ENCODE data around the gene HSPA1A.

Gene HSPA1A

DNA sequence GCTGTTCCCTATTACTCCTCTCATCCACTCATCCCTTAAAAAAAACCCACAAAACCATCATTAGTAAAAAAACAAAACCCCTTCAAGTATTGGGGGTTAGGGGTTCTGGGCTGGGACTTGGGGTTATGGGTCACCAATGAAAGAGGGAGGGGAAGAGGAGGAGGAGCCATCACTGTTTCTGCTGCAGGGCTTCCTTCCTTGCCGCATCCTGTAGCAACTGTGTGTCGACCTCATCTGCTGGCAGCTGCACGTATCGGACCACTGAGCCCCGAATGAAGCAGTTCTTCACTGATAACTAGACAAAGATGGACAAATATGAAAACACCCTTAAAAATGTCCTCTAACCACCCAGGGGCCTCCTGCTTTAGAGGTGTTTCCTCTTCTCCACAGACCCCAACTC, 17.8 kb upstream of the HSPA1A start:
- no peak for TF ChIP-seq TAF1 (IDR thresholded peaks at IDR 0.05; ENCODE audit: low read depth)
- TF ChIP-seq NFIC (IDR thresholded peaks at IDR 0.05): no peak
- no peak for TF ChIP-seq RAD21 (IDR thresholded peaks at IDR 0.05; ENCODE audit: low read depth)
- no peak for TF ChIP-seq CREB1 (IDR thresholded peaks at IDR 0.05; ENCODE audit: low read depth)
- TF ChIP-seq, protein P1, sequence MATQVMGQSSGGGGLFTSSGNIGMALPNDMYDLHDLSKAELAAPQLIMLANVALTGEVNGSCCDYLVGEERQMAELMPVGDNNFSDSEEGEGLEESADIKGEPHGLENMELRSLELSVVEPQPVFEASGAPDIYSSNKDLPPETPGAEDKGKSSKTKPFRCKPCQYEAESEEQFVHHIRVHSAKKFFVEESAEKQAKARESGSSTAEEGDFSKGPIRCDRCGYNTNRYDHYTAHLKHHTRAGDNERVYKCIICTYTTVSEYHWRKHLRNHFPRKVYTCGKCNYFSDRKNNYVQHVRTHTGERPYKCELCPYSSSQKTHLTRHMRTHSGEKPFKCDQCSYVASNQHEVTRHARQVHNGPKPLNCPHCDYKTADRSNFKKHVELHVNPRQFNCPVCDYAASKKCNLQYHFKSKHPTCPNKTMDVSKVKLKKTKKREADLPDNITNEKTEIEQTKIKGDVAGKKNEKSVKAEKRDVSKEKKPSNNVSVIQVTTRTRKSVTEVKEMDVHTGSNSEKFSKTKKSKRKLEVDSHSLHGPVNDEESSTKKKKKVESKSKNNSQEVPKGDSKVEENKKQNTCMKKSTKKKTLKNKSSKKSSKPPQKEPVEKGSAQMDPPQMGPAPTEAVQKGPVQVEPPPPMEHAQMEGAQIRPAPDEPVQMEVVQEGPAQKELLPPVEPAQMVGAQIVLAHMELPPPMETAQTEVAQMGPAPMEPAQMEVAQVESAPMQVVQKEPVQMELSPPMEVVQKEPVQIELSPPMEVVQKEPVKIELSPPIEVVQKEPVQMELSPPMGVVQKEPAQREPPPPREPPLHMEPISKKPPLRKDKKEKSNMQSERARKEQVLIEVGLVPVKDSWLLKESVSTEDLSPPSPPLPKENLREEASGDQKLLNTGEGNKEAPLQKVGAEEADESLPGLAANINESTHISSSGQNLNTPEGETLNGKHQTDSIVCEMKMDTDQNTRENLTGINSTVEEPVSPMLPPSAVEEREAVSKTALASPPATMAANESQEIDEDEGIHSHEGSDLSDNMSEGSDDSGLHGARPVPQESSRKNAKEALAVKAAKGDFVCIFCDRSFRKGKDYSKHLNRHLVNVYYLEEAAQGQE (IDR thresholded peaks at IDR 0.05; ENCODE audit: low read depth): no peak
- TF ChIP-seq FOXM1 (IDR thresholded peaks at IDR 0.05; ENCODE audit: borderline replicate concordance, low read depth): no peak
- TF ChIP-seq, protein P2, sequence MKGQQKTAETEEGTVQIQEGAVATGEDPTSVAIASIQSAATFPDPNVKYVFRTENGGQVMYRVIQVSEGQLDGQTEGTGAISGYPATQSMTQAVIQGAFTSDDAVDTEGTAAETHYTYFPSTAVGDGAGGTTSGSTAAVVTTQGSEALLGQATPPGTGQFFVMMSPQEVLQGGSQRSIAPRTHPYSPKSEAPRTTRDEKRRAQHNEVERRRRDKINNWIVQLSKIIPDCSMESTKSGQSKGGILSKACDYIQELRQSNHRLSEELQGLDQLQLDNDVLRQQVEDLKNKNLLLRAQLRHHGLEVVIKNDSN (IDR thresholded peaks at IDR 0.05): no peak
- TF ChIP-seq EP300 (IDR thresholded peaks at IDR 0.05; ENCODE audit: borderline replicate concordance): no peak
- TF ChIP-seq EGR1 (IDR thresholded peaks at IDR 0.05): no peak
- no peak for TF ChIP-seq YY1 (IDR thresholded peaks at IDR 0.05; ENCODE audit: low read depth)
- no peak for TF ChIP-seq ZBTB7A (IDR thresholded peaks at IDR 0.05; ENCODE audit: low read depth)
- no peak for TF ChIP-seq TEAD4 (IDR thresholded peaks at IDR 0.05)
- TF ChIP-seq, protein P3, sequence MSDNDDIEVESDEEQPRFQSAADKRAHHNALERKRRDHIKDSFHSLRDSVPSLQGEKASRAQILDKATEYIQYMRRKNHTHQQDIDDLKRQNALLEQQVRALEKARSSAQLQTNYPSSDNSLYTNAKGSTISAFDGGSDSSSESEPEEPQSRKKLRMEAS (IDR thresholded peaks at IDR 0.05): no peak
- TF ChIP-seq CEBPB (IDR thresholded peaks at IDR 0.05): no peak
- TF ChIP-seq TCF12 (IDR thresholded peaks at IDR 0.05; ENCODE audit: low read depth): no peak

DNA sequence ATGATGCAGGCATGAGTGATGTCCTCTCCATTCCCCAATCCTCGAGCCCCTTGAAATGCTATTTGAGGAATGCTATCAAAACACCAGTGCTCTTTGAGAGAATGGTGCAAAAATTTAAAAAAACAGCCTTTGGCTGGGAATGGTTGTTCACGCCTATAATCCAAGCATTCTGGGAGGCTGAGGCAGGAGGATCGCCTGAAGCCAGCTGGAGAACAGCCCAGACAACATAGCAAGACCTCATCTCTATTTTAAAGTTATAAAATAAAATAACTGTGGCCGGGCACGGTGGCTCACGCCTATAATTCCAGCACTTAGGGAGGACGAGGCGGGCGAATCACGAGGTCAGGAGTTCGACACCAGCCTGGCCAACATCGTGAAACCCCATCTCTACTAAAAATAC, 15.6 kb upstream of the HSPA1A start:
- no peak for TF ChIP-seq FOXM1 (IDR thresholded peaks at IDR 0.05; ENCODE audit: borderline replicate concordance, low read depth)
- TF ChIP-seq NFIC (IDR thresholded peaks at IDR 0.05): no peak
- no peak for TF ChIP-seq EP300 (IDR thresholded peaks at IDR 0.05; ENCODE audit: borderline replicate concordance)
- TF ChIP-seq YY1 (IDR thresholded peaks at IDR 0.05; ENCODE audit: low read depth): no peak
- TF ChIP-seq CEBPB (IDR thresholded peaks at IDR 0.05): no peak
- TF ChIP-seq, protein P1 (IDR thresholded peaks at IDR 0.05; ENCODE audit: low read depth): no peak

DNA sequence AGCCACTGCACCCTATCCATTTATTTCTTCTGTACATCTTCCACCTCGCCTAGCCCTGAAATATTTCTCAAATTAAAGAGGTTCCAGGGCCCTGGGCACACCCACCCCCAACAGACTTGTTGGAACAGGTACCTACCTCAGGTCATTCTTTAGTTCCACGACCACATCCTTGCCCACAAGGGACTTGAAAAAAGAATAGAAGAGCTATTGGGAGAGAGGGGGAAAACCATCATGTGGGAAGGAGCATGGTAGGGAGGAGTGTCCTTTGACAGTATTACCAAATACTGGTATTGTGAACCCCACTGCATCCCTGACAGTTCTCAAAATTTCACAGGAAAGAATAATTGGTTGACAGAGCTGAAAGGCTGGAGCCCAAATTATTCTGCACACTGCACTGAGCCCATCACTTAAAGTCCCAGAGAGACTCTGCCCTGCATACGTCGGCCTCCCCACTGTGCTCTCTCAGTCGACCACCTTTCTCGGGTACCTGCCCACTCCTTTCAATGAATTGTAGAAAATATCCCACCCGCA, 9.3 kb upstream of the HSPA1A start:
- TF ChIP-seq ZBTB7A (IDR thresholded peaks at IDR 0.05; ENCODE audit: low read depth) (no peak), TAF1 (IDR thresholded peaks at IDR 0.05; ENCODE audit: low read depth) (no peak), EP300 (IDR thresholded peaks at IDR 0.05; ENCODE audit: borderline replicate concordance) (no peak), TEAD4 (IDR thresholded peaks at IDR 0.05) (no peak), EGR1 (IDR thresholded peaks at IDR 0.05) (no peak), FOXM1 (IDR thresholded peaks at IDR 0.05; ENCODE audit: borderline replicate concordance, low read depth) (no peak), YY1 (IDR thresholded peaks at IDR 0.05; ENCODE audit: low read depth) (no peak), CREB1 (IDR thresholded peaks at IDR 0.05; ENCODE audit: low read depth) (no peak), CEBPB (IDR thresholded peaks at IDR 0.05) (no peak)
- TF ChIP-seq, protein P1 (IDR thresholded peaks at IDR 0.05; ENCODE audit: low read depth): no peak
- TF ChIP-seq, protein P3 (IDR thresholded peaks at IDR 0.05): no peak
- TF ChIP-seq, protein P2 (IDR thresholded peaks at IDR 0.05): no peak

DNA sequence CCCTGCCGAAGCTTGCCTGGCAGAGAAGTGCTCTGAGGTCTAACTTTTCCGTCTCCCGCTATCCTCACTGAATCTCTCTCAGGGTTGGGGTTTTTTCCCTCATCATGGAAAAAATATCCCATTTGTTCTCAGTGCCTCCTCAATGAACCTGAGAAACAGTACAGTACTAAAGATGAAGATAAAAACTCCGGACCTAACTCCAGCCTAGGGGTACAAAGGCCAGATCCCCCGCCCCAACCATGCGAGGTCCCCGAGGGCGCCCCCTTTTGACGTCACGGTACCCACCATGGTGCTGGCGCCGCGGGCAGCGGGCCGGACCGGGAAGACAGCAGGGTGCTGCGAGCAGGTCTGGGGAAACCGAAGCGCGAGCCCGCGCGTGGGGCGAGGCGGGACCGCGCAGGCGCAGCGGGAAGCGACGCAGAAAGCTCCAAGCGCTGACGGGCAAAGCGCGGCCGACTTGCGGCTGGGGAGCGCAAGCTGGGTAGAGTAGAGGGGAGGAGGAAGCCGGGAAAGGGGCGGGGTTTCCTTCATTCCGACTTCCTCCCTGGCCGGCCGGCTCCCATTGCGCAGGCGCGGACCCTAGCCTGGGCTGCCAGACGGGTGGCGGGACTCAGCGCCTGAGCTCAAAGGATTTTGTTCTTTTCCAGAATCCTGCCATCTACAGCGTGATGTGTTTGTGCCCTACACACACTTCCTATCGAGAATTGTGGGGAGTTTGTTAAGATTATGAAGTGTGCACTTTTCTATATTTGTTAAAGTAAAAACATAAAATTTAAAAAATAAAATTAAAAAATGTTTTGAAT, 8.7 kb upstream of the HSPA1A start, which contains the start of gene LSM2:
TSS of gene LSM2 (minus strand) at position 497 of the 803 bp plus-strand sequence. CDS start at position 288, 209 bp downstream.
- TF ChIP-seq TAF1 (IDR thresholded peaks at IDR 0.05; ENCODE audit: low read depth): peak; percentile 81
- TF ChIP-seq, protein P3 (IDR thresholded peaks at IDR 0.05): peak; percentile 76
- TF ChIP-seq EP300 (IDR thresholded peaks at IDR 0.05; ENCODE audit: borderline replicate concordance): peak; percentile 32
- TF ChIP-seq, protein P1 (IDR thresholded peaks at IDR 0.05; ENCODE audit: low read depth): peak; percentile 6; the same call in 1 of the 2 replicates
- peak; percentile 2; the same call in 1 of the 2 replicates for TF ChIP-seq RAD21 (IDR thresholded peaks at IDR 0.05; ENCODE audit: low read depth)
- TF ChIP-seq TCF12 (IDR thresholded peaks at IDR 0.05; ENCODE audit: low read depth): peak; percentile 47; the same call in 1 of the 2 replicates
- TF ChIP-seq ZBTB7A (IDR thresholded peaks at IDR 0.05; ENCODE audit: low read depth): peak; percentile 87
- TF ChIP-seq, protein P2 (IDR thresholded peaks at IDR 0.05): no peak
- TF ChIP-seq NFIC (IDR thresholded peaks at IDR 0.05): no peak
- TF ChIP-seq FOXM1 (IDR thresholded peaks at IDR 0.05; ENCODE audit: borderline replicate concordance, low read depth): no peak
- TF ChIP-seq EGR1 (IDR thresholded peaks at IDR 0.05): peak; percentile 16; the same call in 1 of the 2 replicates
- no peak; the same call in none of the 2 replicates for TF ChIP-seq TEAD4 (IDR thresholded peaks at IDR 0.05)
- TF ChIP-seq CREB1 (IDR thresholded peaks at IDR 0.05; ENCODE audit: low read depth): peak; percentile 73
- peak; percentile 73; the same call in 1 of the 2 replicates for TF ChIP-seq YY1 (IDR thresholded peaks at IDR 0.05; ENCODE audit: low read depth)
- TF ChIP-seq CEBPB (IDR thresholded peaks at IDR 0.05): no peak
